ENCODE measurements around the gene GPR132.

DNA sequence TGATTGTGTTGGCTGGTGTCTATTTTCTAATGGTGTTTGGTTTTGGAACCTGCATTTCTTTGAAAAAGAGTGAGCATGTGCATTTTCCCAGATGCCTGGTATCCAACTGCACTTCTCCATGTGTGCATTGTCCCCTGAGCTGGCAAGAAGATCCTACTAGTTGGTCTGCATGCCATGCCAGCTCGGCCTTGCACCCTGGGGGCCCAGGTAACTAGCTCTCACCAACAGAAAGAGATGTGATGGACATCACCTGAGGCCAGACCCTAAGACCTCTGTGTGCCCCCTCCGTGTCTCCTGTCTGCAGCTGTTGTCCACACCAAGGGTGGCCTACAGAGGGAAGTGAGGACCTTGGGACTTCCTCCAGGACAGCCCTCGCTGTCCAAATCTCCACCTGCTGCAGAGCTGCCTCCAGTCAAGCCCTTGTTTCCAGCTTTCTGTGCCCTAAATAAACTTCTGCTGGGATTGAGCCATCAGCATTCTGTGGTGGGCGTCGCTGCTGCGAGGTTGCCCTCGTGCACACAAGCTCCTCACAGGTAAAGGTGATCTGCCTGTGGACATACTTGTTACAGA lies 30.1 kb upstream of the GPR132 start:
- TF ChIP-seq, protein P1, sequence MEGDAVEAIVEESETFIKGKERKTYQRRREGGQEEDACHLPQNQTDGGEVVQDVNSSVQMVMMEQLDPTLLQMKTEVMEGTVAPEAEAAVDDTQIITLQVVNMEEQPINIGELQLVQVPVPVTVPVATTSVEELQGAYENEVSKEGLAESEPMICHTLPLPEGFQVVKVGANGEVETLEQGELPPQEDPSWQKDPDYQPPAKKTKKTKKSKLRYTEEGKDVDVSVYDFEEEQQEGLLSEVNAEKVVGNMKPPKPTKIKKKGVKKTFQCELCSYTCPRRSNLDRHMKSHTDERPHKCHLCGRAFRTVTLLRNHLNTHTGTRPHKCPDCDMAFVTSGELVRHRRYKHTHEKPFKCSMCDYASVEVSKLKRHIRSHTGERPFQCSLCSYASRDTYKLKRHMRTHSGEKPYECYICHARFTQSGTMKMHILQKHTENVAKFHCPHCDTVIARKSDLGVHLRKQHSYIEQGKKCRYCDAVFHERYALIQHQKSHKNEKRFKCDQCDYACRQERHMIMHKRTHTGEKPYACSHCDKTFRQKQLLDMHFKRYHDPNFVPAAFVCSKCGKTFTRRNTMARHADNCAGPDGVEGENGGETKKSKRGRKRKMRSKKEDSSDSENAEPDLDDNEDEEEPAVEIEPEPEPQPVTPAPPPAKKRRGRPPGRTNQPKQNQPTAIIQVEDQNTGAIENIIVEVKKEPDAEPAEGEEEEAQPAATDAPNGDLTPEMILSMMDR (conservative IDR thresholded peaks at IDR 0.05; ENCODE audit: low read length) = no peak
- TF ChIP-seq EZH2phosphoT487 (IDR thresholded peaks at IDR 0.05; ENCODE audit: borderline replicate concordance) = no peak
